Smooth muscle cell (in vitro differentiated cells): ENCODE data around the gene METTL22. TPM values are rescaled to one million over a fixed set of nuclear protein-coding genes. Genes with fewer than 3 reads are reported as not detected.

Experiments used
- DNase-seq: peaks from one replicate; lab custom pipeline; 2025; ENCODE audit not compliant: unreplicated experiment; lab: John Stamatoyannopoulos, UW
- H2AFZ ChIP-seq: fragments of 200-600 bp; sonication (generic); 2 replicates; pipeline ENCODE4 v1.6.0; 2016; ENCODE audit warnings: antibody characterized with exemption, low read depth, mild to moderate bottlenecking
- H3F3A ChIP-seq: fragments of 200-600 bp; sonication (generic); 2 replicates; pipeline ENCODE4 v1.6.0; 2017; ENCODE audit warnings: antibody characterized with exemption, low read depth
- H3K27ac ChIP-seq: fragments of 200-600 bp; sonication (generic); 2 replicates; pipeline ENCODE4 v1.5.1; 2016; ENCODE audit warnings: low read depth, mild to moderate bottlenecking
- H3K27me3 ChIP-seq: fragments of 200-600 bp; sonication (generic); 2 replicates; pipeline ENCODE4 v1.6.1; 2016; ENCODE audit warnings: low read depth, mild to moderate bottlenecking
- H3K36me3 ChIP-seq: fragments of 200-600 bp; sonication (generic); 2 replicates; pipeline ENCODE4 v1.5.1; 2016; ENCODE audit warnings: low read depth
- H3K4me1 ChIP-seq: fragments of 200-600 bp; sonication (generic); 2 replicates; pipeline ENCODE4 v1.5.1; 2016; ENCODE audit warnings: low read depth
- H3K4me2 ChIP-seq: fragments of 200-600 bp; sonication (generic); 2 replicates; pipeline ENCODE4 v1.6.0; 2016; ENCODE audit warnings: mild to moderate bottlenecking
- H3K4me3 ChIP-seq: fragments of 200-600 bp; sonication (generic); 2 replicates; pipeline ENCODE4 v1.5.1; 2016; ENCODE audit warnings: mild to moderate bottlenecking
- H3K79me2 ChIP-seq: fragments of 200-600 bp; sonication (generic); 2 replicates; pipeline ENCODE4 v1.6.0; 2016; ENCODE audit warnings: low read depth, mild to moderate bottlenecking
- H3K9ac ChIP-seq: fragments of 200-600 bp; sonication (generic); 2 replicates; pipeline ENCODE4 v1.6.0; 2016; ENCODE audit warnings: low read depth
- H3K9me3 ChIP-seq: fragments of 200-600 bp; sonication (generic); replicated peaks from 2 replicates; pipeline ENCODE4 v1.5.1; 2016; ENCODE audit warnings: low read depth
- H4K20me1 ChIP-seq: fragments of 200-600 bp; sonication (generic); 2 replicates; pipeline ENCODE4 v1.6.0; 2016; ENCODE audit warnings: low read depth
- CTCF ChIP-seq: fragments of 200-600 bp; sonication (generic); IDR thresholded peaks from 2 replicates; pipeline ENCODE4 v1.5.1; 2017; ENCODE audit warnings: borderline replicate concordance, mild to moderate bottlenecking, antibody characterized with exemption; ENCODE audit not compliant: insufficient read depth, poor library complexity, severe bottlenecking
- WGBS: methylation state at CpG from one replicate; pipeline ENCODE4 v1.1.7; 2016; ENCODE audit warnings: low lambda C conversion rate; 5-methylcytosine and 5-hydroxymethylcytosine counted together
- polyA plus RNA-seq: library from polyadenylated mRNA; unstranded; fragments of >200 nt; fragmentation: Nextera tagmentation; extraction: Ambion mirVana; gene quantifications from 2 replicates; pipeline ENCODE4 v1.2.1, GENCODE V29; 2016
- total RNA-seq: library from RNA; depleted of rRNA; stranded (reverse); fragments of >200 nt; gene quantifications from 2 replicates; pipeline ENCODE4 v1.2.3, GENCODE V29; 2014

METTL22 gene
- total and polyA plus RNA-seq, 2 experiments from 2014 or later: 19.2 to 37.4 TPM

- no peaks in the 10 kb centered on the region for H3K9me3 ChIP-seq
- no peaks in the 10 kb centered on the region for H3F3A ChIP-seq
- no peaks in the 10 kb centered on the region for H3K79me2 ChIP-seq
- no peak overlapping the region for H3K4me2 ChIP-seq
- H3K9ac ChIP-seq: no peak overlapping the region
- no peaks in the 10 kb centered on the region for H3K4me1 ChIP-seq
- no peaks in the 10 kb centered on the region for H3K36me3 ChIP-seq
- no peak overlapping the region for H3K27ac ChIP-seq
- peak; percentile 35 for TF ChIP-seq CTCF
- DNase-seq: no peak
- WGBS: 86% methylated on average over 1 of the region's 1 CpG
- no peaks in the 10 kb centered on the region for H3K27me3 ChIP-seq
- H4K20me1 ChIP-seq: no peaks in the 10 kb centered on the region
- H2AFZ ChIP-seq: no peak overlapping the region
- H3K4me3 ChIP-seq: no peak overlapping the region
These were observed 33.8 kb downstream of the METTL22 start for GRCh38 chr16:8655184-8655717.

GRCh38 chr16:8656376-8656775 is 34.9 kb downstream of the METTL22 start:
- no peaks in the 10 kb centered on the region for H4K20me1 ChIP-seq
- TF ChIP-seq CTCF: no peak
- no peak overlapping the region for H3K27ac ChIP-seq
- H3F3A ChIP-seq: no peaks in the 10 kb centered on the region
- no peak for DNase-seq
- no peak overlapping the region for H3K4me2 ChIP-seq
- no peaks in the 10 kb centered on the region for H3K9me3 ChIP-seq
- WGBS: 53% methylated on average over 3 of the region's 3 CpGs
- H3K79me2 ChIP-seq: no peaks in the 10 kb centered on the region
- H3K36me3 ChIP-seq: no peaks in the 10 kb centered on the region
- H3K9ac ChIP-seq: no peak overlapping the region
- no peak overlapping the region for H3K4me3 ChIP-seq
- H2AFZ ChIP-seq: no peak overlapping the region
- no peaks in the 10 kb centered on the region for H3K4me1 ChIP-seq
- no peaks in the 10 kb centered on the region for H3K27me3 ChIP-seq

GRCh38 chr16:8660841-8661301 is 39.4 kb downstream of the METTL22 start:
- no peak overlapping the region for H2AFZ ChIP-seq
- no peaks in the 10 kb centered on the region for H3K9me3 ChIP-seq
- H3K36me3 ChIP-seq: no peaks in the 10 kb centered on the region
- H3F3A ChIP-seq: no peaks in the 10 kb centered on the region
- no peak overlapping the region for H3K4me2 ChIP-seq
- no peaks in the 10 kb centered on the region for H3K79me2 ChIP-seq
- TF ChIP-seq CTCF: peak; percentile 61
- WGBS: 17% methylated on average over 9 of the region's 13 CpGs
- H3K4me1 ChIP-seq: no peaks in the 10 kb centered on the region
- no peaks in the 10 kb centered on the region for H4K20me1 ChIP-seq
- H3K27ac ChIP-seq: no peak overlapping the region
- no peak overlapping the region for H3K4me3 ChIP-seq
- H3K9ac ChIP-seq: no peak overlapping the region
- DNase-seq: no peak
- H3K27me3 ChIP-seq: no peaks in the 10 kb centered on the region

GRCh38 chr16:8661703-8662102 is 40.2 kb downstream of the METTL22 start:
- Histone ChIP-seq H3F3A (no peaks in the 10 kb centered on the region), H2AFZ (no peak overlapping the region), H3K9ac (no peak overlapping the region), H3K36me3 (no peaks in the 10 kb centered on the region), H3K4me3 (no peak overlapping the region), H3K27ac (no peak overlapping the region), H3K27me3 (no peaks in the 10 kb centered on the region), H3K4me2 (no peak overlapping the region), H4K20me1 (no peaks in the 10 kb centered on the region), H3K79me2 (no peaks in the 10 kb centered on the region), H3K4me1 (no peaks in the 10 kb centered on the region), H3K9me3 (no peaks in the 10 kb centered on the region)
- WGBS: 75% methylated on average over 5 of the region's 5 CpGs
- DNase-seq: no peak
- no peak for TF ChIP-seq CTCF
